Measurements from ENCODE around the gene LPAR1. TPM values are rescaled to one million over a fixed set of nuclear protein-coding genes. Genes with fewer than 3 reads are reported as not detected.
"Not testable (repeated sequence)": the region's sequence is repeated elsewhere in the genome, so short reads cannot be mapped to it uniquely, and the experiment has no call there.

Gene LPAR1
- total RNA-seq, 2 experiments from 2014 or later, result not detected

GRCh38 chr9:110835404-110835803 lies 202.9 kb downstream of the LPAR1 start:
- CTCF ChIA-PET, result no interaction called here
- Mint-ChIP-seq H3K36me3 (no peaks in the 10 kb centered on the region), H3K9me3 (ENCODE audit: low read depth) (peaks cover 4% of the 10 kb centered on the region), H3K4me1 (no peaks in the 10 kb centered on the region), H3K4me3 (no peak overlapping the region), H3K27me3 (no peaks in the 10 kb centered on the region), H3K27ac (no peak overlapping the region)
- DNase-seq (no peak), ATAC-seq (no peak)

GRCh38 chr9:110832926-110833325 lies 205.3 kb downstream of the LPAR1 start:
- Mint-ChIP-seq H3K36me3 (no peaks in the 10 kb centered on the region), H3K4me1 (no peaks in the 10 kb centered on the region), H3K9me3 (ENCODE audit: low read depth) (peaks cover 4% of the 10 kb centered on the region), H3K27me3 (no peaks in the 10 kb centered on the region), H3K4me3 (no peak overlapping the region), H3K27ac (no peak overlapping the region)
- CTCF ChIA-PET, result no interaction called here
- no peak for DNase-seq
- ATAC-seq, result no peak

DNA sequence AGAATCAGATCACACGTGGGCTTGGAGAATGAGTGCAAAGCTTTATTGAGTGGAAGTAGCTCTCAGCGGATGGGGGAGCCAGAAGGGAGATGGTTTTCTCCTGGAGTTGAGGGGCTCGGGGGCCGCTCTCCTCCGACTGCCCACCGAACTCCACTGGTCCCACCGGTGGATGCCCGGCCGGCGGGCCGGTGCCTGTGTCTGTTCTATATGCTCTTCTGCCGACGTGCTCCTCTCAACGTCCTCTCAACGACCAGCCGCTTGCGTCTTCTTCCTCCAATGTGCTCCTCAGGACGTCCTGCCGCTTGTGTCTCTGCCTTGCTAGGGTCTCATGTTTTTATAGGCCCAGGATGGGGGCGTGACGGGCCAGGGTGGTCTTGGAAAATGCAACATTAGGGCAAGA lies 207.8 kb downstream of the LPAR1 start:
- no peak overlapping the region for H3K4me3 Mint-ChIP-seq

DNA sequence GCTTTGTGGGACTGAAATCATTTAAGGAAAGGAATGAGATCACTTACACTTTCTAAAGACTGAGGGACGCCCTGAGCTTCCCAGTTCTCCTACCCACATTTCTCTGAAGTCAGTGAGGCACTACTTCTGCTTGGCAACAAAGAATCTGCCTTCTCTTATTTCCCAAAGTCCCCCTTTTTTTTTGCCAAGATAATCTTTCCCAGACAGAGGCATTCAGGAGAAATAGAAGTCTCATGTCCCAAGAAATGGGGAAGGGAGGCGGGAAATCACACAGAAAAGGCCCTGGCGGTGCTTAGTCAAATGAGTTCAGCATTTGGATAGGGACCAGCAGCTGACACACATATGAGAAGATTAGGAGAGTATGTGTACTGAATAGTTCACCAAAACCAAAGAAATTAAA lies 210.0 kb downstream of the LPAR1 start:
- Mint-ChIP-seq H3K4me3 (no peak overlapping the region), H3K9me3 (ENCODE audit: low read depth) (peaks cover 6% of the 10 kb centered on the region), H3K27ac (no peak overlapping the region), H3K4me1 (no peaks in the 10 kb centered on the region), H3K36me3 (no peaks in the 10 kb centered on the region), H3K27me3 (no peaks in the 10 kb centered on the region)
- CTCF ChIA-PET, result no interaction called here
- ATAC-seq (no peak), DNase-seq (no peak)

More for the DNA sequence above, 207.8 kb downstream of the LPAR1 start:
- ATAC-seq, result no peak
- no peak overlapping the region for H3K27ac Mint-ChIP-seq
- no peaks in the 10 kb centered on the region for H3K4me1 Mint-ChIP-seq
- H3K9me3 Mint-ChIP-seq (ENCODE audit: low read depth), result peaks cover 4% of the 10 kb centered on the region
- CTCF ChIA-PET, result no interaction called here
- no peak for DNase-seq
- no peaks in the 10 kb centered on the region for H3K27me3 Mint-ChIP-seq
- no peaks in the 10 kb centered on the region for H3K36me3 Mint-ChIP-seq

GRCh38 chr9:110826400-110826799 lies 211.9 kb downstream of the LPAR1 start:
- H3K4me1 Mint-ChIP-seq; H3K27ac Mint-ChIP-seq; H3K27me3 Mint-ChIP-seq; ATAC-seq; CTCF ChIA-PET; H3K9me3 Mint-ChIP-seq (ENCODE audit: low read depth); H3K36me3 Mint-ChIP-seq; H3K4me3 Mint-ChIP-seq; DNase-seq: not testable (repeated sequence)

GRCh38 chr9:110825950-110826349 lies 212.3 kb downstream of the LPAR1 start:
- no peak overlapping the region for H3K27ac Mint-ChIP-seq
- ATAC-seq (no peak), DNase-seq (no peak)
- no peak overlapping the region for H3K4me3 Mint-ChIP-seq
- peaks cover 8% of the 10 kb centered on the region for H3K9me3 Mint-ChIP-seq (ENCODE audit: low read depth)
- CTCF ChIA-PET, result no interaction called here
- no peaks in the 10 kb centered on the region for H3K36me3 Mint-ChIP-seq
- H3K4me1 Mint-ChIP-seq, result no peaks in the 10 kb centered on the region
- H3K27me3 Mint-ChIP-seq, result no peaks in the 10 kb centered on the region

GRCh38 chr9:110825129-110825528 lies 213.1 kb downstream of the LPAR1 start:
- H3K36me3 Mint-ChIP-seq; H3K27me3 Mint-ChIP-seq; DNase-seq; ATAC-seq; CTCF ChIA-PET; H3K4me3 Mint-ChIP-seq; H3K4me1 Mint-ChIP-seq; H3K9me3 Mint-ChIP-seq (ENCODE audit: low read depth); H3K27ac Mint-ChIP-seq: not testable (repeated sequence)

All from activated CD8-positive, alpha-beta memory T cell treated with anti-CD3 and anti-CD28 coated beads, Interleukin-2, amount 10 ng/mL, durations not matched to agents 7 days and 5 days (primary cell).